ENCODE data around the gene C2orf72.

The C2orf72 gene

GRCh38 chr2:231036131-231036530, 1.2 kb upstream of the C2orf72 start:
- no peak for DNase-seq (ENCODE audit: low spot score)
- Histone ChIP-seq H3K4me3 (no peak overlapping the region), H3K27ac (no peak overlapping the region)
- TF ChIP-seq CTCF (IDR thresholded peaks at IDR 0.05) = no peak

GRCh38 chr2:231036578-231037106, 681 bp upstream of the C2orf72 start:
- H3K27ac ChIP-seq = no peak overlapping the region
- no peak for TF ChIP-seq CTCF (IDR thresholded peaks at IDR 0.05)
- H3K4me3 ChIP-seq = no peak overlapping the region
- DNase-seq (ENCODE audit: low spot score) = no peak

GRCh38 chr2:231037731-231038482, 584 bp downstream of the C2orf72 start:
- H3K27ac ChIP-seq = no peak overlapping the region
- DNase-seq (ENCODE audit: low spot score) = no peak
- no peak for TF ChIP-seq CTCF (IDR thresholded peaks at IDR 0.05)
- peak overlapping the region; percentile 66 for H3K4me3 ChIP-seq

GRCh38 chr2:231038483-231039293, 1.4 kb downstream of the C2orf72 start:
- no peak for DNase-seq (ENCODE audit: low spot score)
- peak overlapping the region; percentile 66 for H3K4me3 ChIP-seq
- TF ChIP-seq CTCF (IDR thresholded peaks at IDR 0.05) = no peak
- H3K27ac ChIP-seq = no peak overlapping the region

GRCh38 chr2:231039294-231039664, 2.0 kb downstream of the C2orf72 start:
- Histone ChIP-seq H3K27ac (no peak overlapping the region), H3K4me3 (no peak overlapping the region)
- no peak for TF ChIP-seq CTCF (IDR thresholded peaks at IDR 0.05)
- no peak for DNase-seq (ENCODE audit: low spot score)

- DNase-seq (ENCODE audit: low spot score) = no peak
- no peak for TF ChIP-seq CTCF (IDR thresholded peaks at IDR 0.05)
- no peak overlapping the region for H3K4me3 ChIP-seq
- H3K27ac ChIP-seq = no peak overlapping the region
Observed at GRCh38 chr2:231039821-231040364, 2.6 kb downstream of the C2orf72 start.

Data from coronary artery (tissue), 2 donors.